Endothelial cell of umbilical vein (primary cell): Measurements from ENCODE around the gene CFAP97D1.

ENCODE experiments used
- CTCF ChIP-seq, 2 donors: IDR thresholded peaks; 1 replicate in 1 of 2; 2 replicates in 1 of 2; pipeline ENCODE4 v1.5.1; 2011; ENCODE audit warnings: low read length in 2 of 2, mild to moderate bottlenecking in 2 of 2, moderate library complexity in 2 of 2, control low read depth in 1 of 2, inconsistent platforms in 1 of 2, low read depth in 1 of 2; ENCODE audit not compliant: insufficient read depth in 1 of 2; ENCODE audit errors: extremely low read depth in 1 of 2
- EZH2 ChIP-seq: IDR thresholded peaks from 2 replicates; pipeline ENCODE4 v1.6.1; 2012; ENCODE audit warnings: borderline replicate concordance, low read depth, mild to moderate bottlenecking, moderate library complexity, low read length, inconsistent platforms; ENCODE audit not compliant: severe bottlenecking
- FOS ChIP-seq: IDR thresholded peaks from 2 replicates; pipeline ENCODE4 v1.6.1; 2011; ENCODE audit warnings: mild to moderate bottlenecking, low read length, moderate library complexity, borderline replicate concordance; ENCODE audit not compliant: insufficient read depth
- GATA2 ChIP-seq: IDR thresholded peaks from 2 replicates; pipeline ENCODE4 v1.7.0; 2011; ENCODE audit warnings: low read depth, mild to moderate bottlenecking, moderate library complexity, mixed read lengths, low read length; ENCODE audit not compliant: insufficient read length, insufficient read depth
- JUN ChIP-seq: IDR thresholded peaks from 2 replicates; pipeline ENCODE4 v1.6.1; 2011; ENCODE audit warnings: borderline replicate concordance, low read depth; ENCODE audit not compliant: insufficient read length, insufficient read depth
- MAX ChIP-seq: IDR thresholded peaks from 2 replicates; pipeline ENCODE4 v1.6.1; 2011; ENCODE audit not compliant: insufficient read depth, insufficient read length
- MYC ChIP-seq: IDR thresholded peaks from one replicate; pipeline ENCODE4 v1.6.1; 2011; ENCODE audit warnings: mild to moderate bottlenecking, low read depth, low read length
- POLR2A ChIP-seq: IDR thresholded peaks from 2 replicates; pipeline ENCODE4 v1.6.1; 2012; ENCODE audit warnings: low read depth, mild to moderate bottlenecking, control low read depth, low read length
- POLR2AphosphoS5 ChIP-seq: IDR thresholded peaks from 2 replicates; pipeline ENCODE4 v1.6.1; 2012; ENCODE audit warnings: low read depth, mild to moderate bottlenecking, control low read depth, low read length, moderate library complexity; ENCODE audit not compliant: insufficient read depth

- TF ChIP-seq POLR2AphosphoS5 (no peak), MAX (no peak), CTCF (IDR thresholded peaks at IDR 0.05; ENCODE audit: extremely low read depth in 1 of 2, insufficient read depth in 1 of 2, low read depth in 1 of 2, low read length in 2 of 2) (no peak), POLR2A (no peak), JUN (no peak), EZH2 (no peak), GATA2 (no peak), MYC (no peak), FOS (no peak)
Measured at GRCh38 chr17:43734376-43734775, 45.9 kb upstream of the CFAP97D1 start.
